ENCODE measurements around the gene CFL1. TPM values are rescaled to one million over a fixed set of nuclear protein-coding genes. Genes with fewer than 3 reads are reported as not detected.

CFL1 gene
- total and polyA plus RNA-seq, 9 donors, result 215 to 693 (median 476) TPM

GRCh38 chr11:65861533-65862183 is 3.7 kb upstream of the CFL1 start:
- Histone ChIP-seq H3K4me3 (peak overlapping the region; percentile 78), H3K4me1 (ENCODE audit: insufficient read depth) (peaks cover 2% of the 10 kb centered on the region), H3K9me3 (no peaks in the 10 kb centered on the region), H3K27ac (peak overlapping the region in 1 of 2 donors; percentile 90), H3K27me3 (no peaks in the 10 kb centered on the region), H3K36me3 (no peaks in the 10 kb centered on the region)
- TF ChIP-seq EP300 (IDR thresholded peaks at IDR 0.05) (no peak), POLR2A (IDR thresholded peaks at IDR 0.05) (no peak)
- TF ChIP-seq, protein P1, sequence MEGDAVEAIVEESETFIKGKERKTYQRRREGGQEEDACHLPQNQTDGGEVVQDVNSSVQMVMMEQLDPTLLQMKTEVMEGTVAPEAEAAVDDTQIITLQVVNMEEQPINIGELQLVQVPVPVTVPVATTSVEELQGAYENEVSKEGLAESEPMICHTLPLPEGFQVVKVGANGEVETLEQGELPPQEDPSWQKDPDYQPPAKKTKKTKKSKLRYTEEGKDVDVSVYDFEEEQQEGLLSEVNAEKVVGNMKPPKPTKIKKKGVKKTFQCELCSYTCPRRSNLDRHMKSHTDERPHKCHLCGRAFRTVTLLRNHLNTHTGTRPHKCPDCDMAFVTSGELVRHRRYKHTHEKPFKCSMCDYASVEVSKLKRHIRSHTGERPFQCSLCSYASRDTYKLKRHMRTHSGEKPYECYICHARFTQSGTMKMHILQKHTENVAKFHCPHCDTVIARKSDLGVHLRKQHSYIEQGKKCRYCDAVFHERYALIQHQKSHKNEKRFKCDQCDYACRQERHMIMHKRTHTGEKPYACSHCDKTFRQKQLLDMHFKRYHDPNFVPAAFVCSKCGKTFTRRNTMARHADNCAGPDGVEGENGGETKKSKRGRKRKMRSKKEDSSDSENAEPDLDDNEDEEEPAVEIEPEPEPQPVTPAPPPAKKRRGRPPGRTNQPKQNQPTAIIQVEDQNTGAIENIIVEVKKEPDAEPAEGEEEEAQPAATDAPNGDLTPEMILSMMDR (IDR thresholded peaks at IDR 0.05), result no peak
- intact Hi-C loops (cut with DNase I), result no loop called here
- WGBS, 3 donors, result 70 to 79% (median 76%) methylated on average over 13 of the region's 13 CpGs
- peak in 3 of 5 donors; percentile 27 to 58 (median 44) for DNase-seq

GRCh38 chr11:65861165-65861505 is 3.2 kb upstream of the CFL1 start:
- peak overlapping the region; percentile 82 to 90 for H3K27ac ChIP-seq
- intact Hi-C loops (cut with DNase I), result no loop called here
- no peaks in the 10 kb centered on the region for H3K27me3 ChIP-seq
- peak overlapping the region; percentile 78 for H3K4me3 ChIP-seq
- WGBS, 3 donors, result 4 to 8% (median 6%) methylated on average over 14 of the region's 14 CpGs
- no peak for TF ChIP-seq POLR2A (IDR thresholded peaks at IDR 0.05)
- no peak for TF ChIP-seq EP300 (IDR thresholded peaks at IDR 0.05)
- TF ChIP-seq, protein P1 (IDR thresholded peaks at IDR 0.05), result no peak
- DNase-seq, result peak in 1 of 5 donors; percentile 49
- H3K9me3 ChIP-seq, result no peaks in the 10 kb centered on the region
- peaks cover 3% of the 10 kb centered on the region for H3K4me1 ChIP-seq (ENCODE audit: insufficient read depth)
- H3K36me3 ChIP-seq, result no peaks in the 10 kb centered on the region

DNA sequence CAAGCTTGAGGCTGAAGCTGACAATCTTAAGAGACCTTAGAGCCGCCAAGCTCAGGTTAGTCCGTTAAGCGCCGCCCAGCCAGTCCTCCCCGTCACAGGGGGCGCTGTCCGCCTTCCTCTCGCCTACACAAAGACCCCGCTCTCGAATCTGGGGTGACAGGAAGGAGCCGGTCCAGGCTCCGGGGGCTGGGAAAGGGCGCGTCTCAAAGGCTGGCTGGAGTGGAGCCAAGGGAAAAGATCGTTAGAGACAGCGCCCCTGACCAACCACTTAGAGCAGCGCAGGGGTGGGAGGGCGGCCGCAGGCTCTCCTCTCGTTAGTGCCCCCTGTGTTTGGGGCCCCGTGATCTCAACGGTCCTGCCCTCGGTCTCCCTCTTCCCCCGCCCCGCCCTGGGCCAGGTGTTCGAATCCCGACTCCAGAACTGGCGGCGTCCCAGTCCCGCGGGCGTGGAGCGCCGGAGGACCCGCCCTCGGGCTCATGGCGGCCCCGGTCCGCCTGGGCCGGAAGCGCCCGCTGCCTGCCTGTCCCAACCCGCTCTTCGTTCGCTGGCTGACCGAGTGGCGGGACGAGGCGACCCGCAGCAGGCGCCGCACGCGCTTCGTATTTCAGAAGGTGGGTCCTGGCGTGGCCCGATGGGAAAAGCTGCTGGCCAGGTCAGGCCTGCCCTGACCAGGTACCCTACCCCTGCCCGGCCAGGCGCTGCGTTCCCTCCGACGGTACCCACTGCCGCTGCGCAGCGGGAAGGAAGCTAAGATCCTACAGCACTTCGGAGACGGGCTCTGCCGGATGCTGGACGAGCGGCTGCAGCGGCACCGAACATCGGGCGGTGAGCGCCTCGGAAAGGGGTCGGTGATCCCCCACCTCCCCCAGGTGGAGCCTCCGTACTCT is 2.5 kb upstream of the CFL1 start, which contains the start of gene MUS81:
Gene MUS81 (plus strand): TSS at position 156 of the 887 bp plus-strand sequence. CDS start 321 bp downstream, at position 477.
- intact Hi-C loops (cut with DNase I), result no loop called here
- Histone ChIP-seq H3K36me3 (no peaks in the 10 kb centered on the region), H3K27ac (peak within 1 kb of the TSS; percentile 82 to 90), H3K27me3 (no peaks in the 10 kb centered on the region), H3K4me3 (peak within 1 kb of the TSS; percentile 78), H3K9me3 (no peaks in the 10 kb centered on the region), H3K4me1 (ENCODE audit: insufficient read depth) (peaks cover 4% of the 10 kb centered on the region)
- DNase-seq, result peak; percentile 97 to 99 (median 98)
- peak; percentile 64 for TF ChIP-seq POLR2A (IDR thresholded peaks at IDR 0.05)
- TF ChIP-seq, protein P1 (IDR thresholded peaks at IDR 0.05), result peak; percentile 90 to 95 (median 94)
- no peak for TF ChIP-seq EP300 (IDR thresholded peaks at IDR 0.05)
- WGBS, 3 donors, result 1% methylated on average over 77 to 78 of the region's 78 CpGs

GRCh38 chr11:65859812-65860277 is 1.9 kb upstream of the CFL1 start:
- Histone ChIP-seq H3K4me1 (ENCODE audit: insufficient read depth) (peaks cover 4% of the 10 kb centered on the region), H3K27me3 (no peaks in the 10 kb centered on the region), H3K9me3 (no peaks in the 10 kb centered on the region), H3K4me3 (peak overlapping the region; percentile 78), H3K27ac (peak overlapping the region; percentile 82 to 90), H3K36me3 (no peaks in the 10 kb centered on the region)
- DNase-seq, result no peak
- 0 to 1% (median 0%) methylated on average over 16 of the region's 16 CpGs for WGBS, 3 donors
- TF ChIP-seq EP300 (IDR thresholded peaks at IDR 0.05) (no peak), POLR2A (IDR thresholded peaks at IDR 0.05) (no peak)
- TF ChIP-seq, protein P1 (IDR thresholded peaks at IDR 0.05), result no peak
- intact Hi-C loops (cut with DNase I), result no loop called here

Data from ovary (tissue), 9 donors.